A673 (cell line): ENCODE measurements around the gene KRTAP10-7. TPM values are rescaled to one million over a fixed set of nuclear protein-coding genes. Genes with fewer than 3 reads are reported as not detected.
"Not testable (repeated sequence)": the region's sequence is repeated elsewhere in the genome, so short reads cannot be mapped to it uniquely, and the experiment has no call there.

Experiments used
- BruUV-seq: library from RNA; stranded (reverse); fragments of 400-500 nt; replicated peaks from 2 replicates; lab custom pipeline; 2021; lab: Mats Ljungman, UMichigan
- CTCF ChIA-PET: fragments of 300-600 bp; sonication (Branson Sonifier 250); formaldehyde crosslinking; loops from one replicate; lab custom pipeline; 2022; ENCODE audit warnings: antibody characterized with exemption; lab: Charles Lee
- POLR2A ChIA-PET: fragments of 300-600 bp; sonication (Branson Sonifier 250); formaldehyde crosslinking; loops from one replicate; lab custom pipeline; 2022; ENCODE audit warnings: antibody characterized with exemption; ENCODE audit not compliant: low non-redundant PET; lab: Charles Lee
- DNase-seq: peaks from one replicate; pipeline ENCODE4 v3.0.0-alpha.2; 2015; ENCODE audit warnings: low spot score
- H3K27ac ChIP-seq: fragments of 200-600 bp; sonication (generic); 2 replicates; pipeline ENCODE4 v1.5.1; 2016; ENCODE audit warnings: mixed run types, low read depth, mild to moderate bottlenecking, mixed read lengths, antibody characterized with exemption, low read length; ENCODE audit not compliant: poor library complexity, severe bottlenecking
- H3K27me3 ChIP-seq: fragments of 200-600 bp; sonication (generic); replicated peaks from 2 replicates; pipeline ENCODE4 v1.6.1; 2017; ENCODE audit warnings: mixed run types, low read depth, mild to moderate bottlenecking, mixed read lengths, antibody characterized with exemption, low read length; ENCODE audit not compliant: insufficient read depth, poor library complexity
- H3K36me3 ChIP-seq: fragments of 200-600 bp; sonication (generic); 2 replicates; pipeline ENCODE4 v1.6.1; 2016; ENCODE audit warnings: mixed run types, mild to moderate bottlenecking, mixed read lengths, antibody characterized with exemption, low read length; ENCODE audit not compliant: insufficient read depth, poor library complexity, severe bottlenecking
- H3K4me1 ChIP-seq: fragments of 200-600 bp; sonication (generic); 2 replicates; pipeline ENCODE4 v1.6.1; 2017; ENCODE audit warnings: mixed run types, mild to moderate bottlenecking, mixed read lengths, antibody characterized with exemption, low read length; ENCODE audit not compliant: insufficient read depth, poor library complexity, severe bottlenecking
- H3K4me3 ChIP-seq: fragments of 200-600 bp; sonication (generic); 2 replicates; pipeline ENCODE4 v1.5.1; 2016; ENCODE audit warnings: low read depth, mixed run types, mild to moderate bottlenecking, mixed read lengths, low read length; ENCODE audit not compliant: poor library complexity, severe bottlenecking
- H3K9me3 ChIP-seq: fragments of 200-600 bp; sonication (generic); 2 replicates; pipeline ENCODE4 v1.6.1; 2016; ENCODE audit warnings: mixed run types, low read depth, mild to moderate bottlenecking, mixed read lengths, antibody characterized with exemption, low read length; ENCODE audit not compliant: poor library complexity, severe bottlenecking
- EZH2 ChIP-seq: fragments of 200-600 bp; sonication (generic); IDR thresholded peaks from 2 replicates; pipeline ENCODE4 v1.6.1; 2017; ENCODE audit warnings: borderline replicate concordance, low read depth, mild to moderate bottlenecking, mixed read lengths, antibody characterized with exemption, low read length; ENCODE audit not compliant: poor library complexity, severe bottlenecking
- intact Hi-C: fragments of 100-400 bp; cut with micrococcal nuclease; formaldehyde crosslinking; loops from one replicate; pipeline ENCODE4 v1.10.0; 2022; ENCODE audit not compliant: unreplicated experiment
- total RNA-seq: library from RNA; stranded (reverse); gene quantifications from 2 replicates; pipeline ENCODE4 v1.2.3, GENCODE V29; 2021
- TF ChIP-seq, protein P1 (sequence below): fragments of 300-800, 200-600 bp; sonication (generic); conservative IDR thresholded peaks from 2 replicates; pipeline ENCODE4 v1.5.1; 2017; ENCODE audit warnings: low read depth, mild to moderate bottlenecking, antibody characterized with exemption, low read length, moderate library complexity, mixed read lengths

The KRTAP10-7 gene
- total RNA-seq, 1 experiment from 2014 or later: not detected

DNA sequence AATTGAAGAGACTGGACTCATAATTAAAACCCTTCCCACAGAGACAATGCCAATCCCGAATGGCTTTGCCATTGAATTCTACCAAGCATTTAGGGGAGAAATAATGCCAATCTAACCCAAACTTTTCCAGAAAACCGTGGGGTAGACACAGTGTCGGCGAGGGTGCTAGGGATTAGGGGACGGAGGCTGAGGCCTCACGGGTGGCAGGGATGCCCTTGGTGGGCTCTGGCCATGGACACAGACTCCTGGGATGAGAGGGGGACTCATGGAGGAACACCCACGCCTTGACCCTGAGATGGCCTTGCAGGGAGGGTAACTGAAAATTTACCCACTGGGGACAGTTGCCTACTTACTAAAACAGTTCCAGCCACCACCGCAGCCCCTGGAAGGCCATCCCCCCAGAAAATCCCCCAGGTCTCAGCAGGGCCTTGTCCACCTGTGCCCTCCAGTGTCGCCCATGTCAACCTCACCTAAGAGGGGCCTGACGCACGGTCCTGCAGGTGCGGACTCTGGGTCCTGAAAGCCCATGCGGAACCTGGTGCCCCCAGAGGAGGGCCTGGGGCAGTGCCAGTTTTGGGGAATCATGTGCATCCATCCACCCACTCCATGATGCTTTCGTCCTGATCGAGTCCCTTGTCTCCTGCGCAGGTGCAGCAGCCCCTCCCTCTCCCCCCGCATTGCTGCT lies 21.9 kb upstream of the KRTAP10-7 start:
- Histone ChIP-seq H3K4me3 (no peak overlapping the region), H3K27me3 (no peaks in the 10 kb centered on the region), H3K9me3 (peaks cover 13% of the 10 kb centered on the region), H3K4me1 (no peaks in the 10 kb centered on the region), H3K36me3 (no peaks in the 10 kb centered on the region), H3K27ac (no peak overlapping the region)
- no peak for DNase-seq
- CTCF ChIA-PET: no interaction called here
- TF ChIP-seq EZH2: no peak
- POLR2A ChIA-PET: no interaction called here
- intact Hi-C loops: no loop called here
- BruUV-seq: no TSS peak

DNA sequence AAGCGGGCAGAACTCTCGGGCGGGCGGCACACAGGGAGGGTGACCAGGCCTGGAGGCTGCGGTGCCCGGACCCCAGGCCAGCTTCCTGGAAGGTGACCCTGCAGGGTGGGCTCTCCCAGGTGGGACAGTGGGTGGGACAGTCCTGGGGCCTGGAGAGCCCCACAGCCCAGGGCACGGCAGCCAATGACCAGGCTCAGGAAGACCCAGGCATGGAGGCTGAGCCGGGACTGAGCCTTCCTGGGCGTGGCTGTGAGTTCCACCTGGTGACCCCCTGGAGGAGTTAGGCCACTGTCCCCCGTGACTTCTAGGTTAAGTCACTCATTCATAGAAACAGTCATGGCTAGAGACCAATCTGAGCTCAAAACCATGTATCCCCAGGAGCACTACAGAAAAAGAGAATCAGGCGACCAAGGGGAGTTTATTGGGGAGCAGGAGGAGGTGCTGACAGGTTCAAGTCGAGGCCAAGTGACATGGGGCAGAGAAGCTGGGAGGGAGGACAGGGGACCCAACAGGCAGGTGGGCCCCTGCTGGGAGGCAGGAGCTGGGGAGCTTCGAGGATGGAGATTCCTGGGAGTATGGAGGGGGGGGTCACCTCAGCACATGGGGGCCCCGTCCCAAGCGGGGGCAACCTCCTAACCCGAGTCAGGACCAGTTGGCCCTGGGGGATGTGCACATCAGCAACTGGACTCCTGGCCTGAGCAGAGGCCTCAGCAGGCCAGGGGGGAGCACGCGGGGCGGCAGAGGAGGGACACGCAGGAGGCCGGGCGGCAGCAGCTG lies 21.2 kb upstream of the KRTAP10-7 start:
- BruUV-seq: no TSS peak
- POLR2A ChIA-PET: no interaction called here
- Histone ChIP-seq H3K9me3 (peaks cover 13% of the 10 kb centered on the region), H3K4me3 (no peak overlapping the region), H3K36me3 (no peaks in the 10 kb centered on the region), H3K27ac (no peak overlapping the region), H3K27me3 (no peaks in the 10 kb centered on the region), H3K4me1 (no peaks in the 10 kb centered on the region)
- DNase-seq: no peak
- TF ChIP-seq, protein P1, sequence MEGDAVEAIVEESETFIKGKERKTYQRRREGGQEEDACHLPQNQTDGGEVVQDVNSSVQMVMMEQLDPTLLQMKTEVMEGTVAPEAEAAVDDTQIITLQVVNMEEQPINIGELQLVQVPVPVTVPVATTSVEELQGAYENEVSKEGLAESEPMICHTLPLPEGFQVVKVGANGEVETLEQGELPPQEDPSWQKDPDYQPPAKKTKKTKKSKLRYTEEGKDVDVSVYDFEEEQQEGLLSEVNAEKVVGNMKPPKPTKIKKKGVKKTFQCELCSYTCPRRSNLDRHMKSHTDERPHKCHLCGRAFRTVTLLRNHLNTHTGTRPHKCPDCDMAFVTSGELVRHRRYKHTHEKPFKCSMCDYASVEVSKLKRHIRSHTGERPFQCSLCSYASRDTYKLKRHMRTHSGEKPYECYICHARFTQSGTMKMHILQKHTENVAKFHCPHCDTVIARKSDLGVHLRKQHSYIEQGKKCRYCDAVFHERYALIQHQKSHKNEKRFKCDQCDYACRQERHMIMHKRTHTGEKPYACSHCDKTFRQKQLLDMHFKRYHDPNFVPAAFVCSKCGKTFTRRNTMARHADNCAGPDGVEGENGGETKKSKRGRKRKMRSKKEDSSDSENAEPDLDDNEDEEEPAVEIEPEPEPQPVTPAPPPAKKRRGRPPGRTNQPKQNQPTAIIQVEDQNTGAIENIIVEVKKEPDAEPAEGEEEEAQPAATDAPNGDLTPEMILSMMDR: no peak
- no peak for TF ChIP-seq EZH2
- CTCF ChIA-PET: no interaction called here
- intact Hi-C loops: no loop called here

DNA sequence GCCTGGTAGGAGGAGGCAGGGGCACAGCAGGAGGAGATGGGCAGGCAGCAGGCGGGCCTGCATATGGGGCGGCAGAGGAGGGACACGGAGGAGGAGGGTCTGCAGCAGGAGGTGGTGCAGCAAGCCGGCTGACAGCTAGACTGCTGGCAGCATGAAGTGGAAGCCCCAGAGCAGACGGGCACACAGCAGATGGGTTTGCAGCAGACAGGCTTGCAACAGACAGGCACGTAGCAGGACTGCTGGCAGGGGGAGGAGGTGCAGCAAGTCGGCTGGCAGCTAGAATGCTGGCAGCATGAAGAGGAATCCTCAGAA lies 20.6 kb upstream of the KRTAP10-7 start:
- TF ChIP-seq, protein P1: no peak
- TF ChIP-seq EZH2: no peak
- DNase-seq: no peak
- Histone ChIP-seq H3K36me3 (no peaks in the 10 kb centered on the region), H3K4me1 (no peaks in the 10 kb centered on the region), H3K4me3 (no peak overlapping the region), H3K27me3 (no peaks in the 10 kb centered on the region), H3K27ac (no peak overlapping the region), H3K9me3 (peaks cover 13% of the 10 kb centered on the region)
- POLR2A ChIA-PET: no interaction called here
- intact Hi-C loops: no loop called here
- no TSS peak for BruUV-seq
- CTCF ChIA-PET: no interaction called here

DNA sequence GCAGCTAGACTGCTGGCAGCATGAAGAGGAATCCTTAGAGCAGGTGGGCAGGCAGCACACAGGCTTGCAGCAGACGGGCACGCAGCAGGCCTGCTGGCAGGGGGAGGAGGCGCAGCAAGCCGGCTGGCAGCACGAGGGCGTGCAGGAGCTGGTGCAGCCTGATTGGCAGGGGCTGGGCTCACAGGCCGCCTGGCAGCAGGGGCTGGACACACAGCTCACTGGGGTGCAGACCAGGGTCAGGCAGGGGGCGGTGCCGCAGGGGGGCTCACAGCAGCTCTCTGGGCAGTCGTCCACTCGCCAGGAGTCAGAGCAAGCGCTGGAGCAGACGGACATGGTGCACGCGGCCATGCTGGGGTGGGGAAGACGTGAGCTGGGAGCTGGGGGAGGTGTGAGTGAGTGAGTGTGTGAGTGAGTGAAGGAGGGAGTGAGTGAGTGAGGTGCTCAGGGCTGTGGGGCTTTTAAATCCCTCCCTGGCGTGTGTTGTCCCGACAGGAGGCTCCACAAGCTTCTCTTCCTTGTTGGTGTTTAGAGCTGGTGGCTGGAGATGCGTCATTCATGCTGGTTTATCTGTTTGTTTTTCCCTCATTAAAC lies 20.1 kb upstream of the KRTAP10-7 start, which contains the start of gene KRTAP10-5:
Gene KRTAP10-5 (minus strand): TSS at position 374 of the 591 bp plus-strand sequence. CDS start 26 bp downstream, at position 348.
- DNase-seq, H3K4me1 ChIP-seq, H3K36me3 ChIP-seq, BruUV-seq, H3K27ac ChIP-seq, H3K4me3 ChIP-seq, H3K27me3 ChIP-seq, CTCF ChIA-PET, POLR2A ChIA-PET, intact Hi-C loops: not testable (repeated sequence)
- H3K9me3 ChIP-seq: peaks cover 13% of the 10 kb centered on the region
